T-cell (primary cell): ENCODE measurements around the gene HOXA10. TPM values are rescaled to one million over a fixed set of nuclear protein-coding genes. Genes with fewer than 3 reads are reported as not detected.

Experiments
- ATAC-seq, 4 experiments: fragments of 200-7000 bp in 3 of 4; fragments of 150-1000 bp in 1 of 4; cut with Tn5 transposase; replicated peaks in 1 of 4; 1 replicate in 3 of 4; 2 replicates in 1 of 4; pipeline ENCODE4 v1.10.0; 2021; ENCODE audit warnings: moderate library complexity in 3 of 4, mild to moderate bottlenecking in 2 of 4, moderate number of reproducible peaks in 1 of 4
- CTCF ChIA-PET, 2 donors: fragments of 300-600 bp; sonication (Branson Sonifier 250); formaldehyde crosslinking; loops; one replicate each; lab custom pipeline; 2022; ENCODE audit warnings: antibody characterized with exemption in 2 of 2; lab: Charles Lee
- POLR2A ChIA-PET, 2 donors: fragments of 300-600 bp; sonication (Branson Sonifier 250); formaldehyde crosslinking; loops; one replicate each; lab custom pipeline; 2022; ENCODE audit warnings: antibody characterized with exemption in 2 of 2; lab: Charles Lee
- DNase-seq, 35 experiments: peaks; one replicate each; pipeline versions ENCODE4 v3.0.0 to v3.0.0-alpha.2; 2013 to 2023
- H3K27ac ChIP-seq: one replicate; pipeline ENCODE4 v1.5.1; 2013; ENCODE audit warnings: low read length
- H3K27me3 ChIP-seq, 2 experiments: replicated peaks in 1 of 2; 1 replicate in 1 of 2; 2 replicates in 1 of 2; pipeline versions ENCODE4 v1.6.1 to v1.7.0; 2013; ENCODE audit warnings: low read length in 1 of 2, mixed read lengths in 1 of 2; ENCODE audit not compliant: control insufficient read depth in 2 of 2, insufficient read depth in 2 of 2; ENCODE audit errors: extremely low read depth in 1 of 2
- H3K36me3 ChIP-seq, 2 donors: 1 replicate in 1 of 2; 2 replicates in 1 of 2; pipeline versions ENCODE4 v1.6.1 to v1.7.0; 2013; ENCODE audit warnings: low read length in 1 of 2; ENCODE audit not compliant: control insufficient read depth in 2 of 2, insufficient read depth in 1 of 2; ENCODE audit errors: extremely low read depth in 1 of 2
- H3K4me1 ChIP-seq, 2 experiments: 1 replicate in 1 of 2; 2 replicates in 1 of 2; pipeline versions ENCODE4 v1.6.1 to v1.7.0; 2013; ENCODE audit warnings: low read length in 2 of 2, mixed read lengths in 1 of 2; ENCODE audit not compliant: insufficient read depth in 2 of 2, control insufficient read depth in 1 of 2; ENCODE audit errors: extremely low read depth in 1 of 2
- H3K4me3 ChIP-seq, 2 donors: 1 replicate in 1 of 2; 2 replicates in 1 of 2; pipeline versions ENCODE4 v1.5.1 to v1.7.0; 2013; ENCODE audit warnings: mild to moderate bottlenecking in 2 of 2, low read length in 1 of 2, moderate library complexity in 1 of 2; ENCODE audit not compliant: control insufficient read depth in 1 of 2; ENCODE audit errors: extremely low read depth in 1 of 2
- H3K9me3 ChIP-seq: 2 replicates; pipeline ENCODE4 v1.7.0; 2013
- H3K27ac Mint-ChIP-seq, 2 donors: one replicate each; pipeline ENCODE4 v1.8.0; 2020 to 2021; ENCODE audit warnings: mild to moderate bottlenecking in 2 of 2, mixed read lengths in 2 of 2
- H3K27me3 Mint-ChIP-seq, 2 donors: one replicate each; pipeline ENCODE4 v1.8.0; 2021 to 2022; ENCODE audit warnings: mixed read lengths in 2 of 2
- H3K36me3 Mint-ChIP-seq: one replicate; pipeline ENCODE4 v1.8.0; 2021; ENCODE audit warnings: mixed read lengths
- H3K4me1 Mint-ChIP-seq, 3 donors: one replicate each; pipeline ENCODE4 v1.8.0; 2020 to 2022; ENCODE audit warnings: mixed read lengths in 3 of 3, mild to moderate bottlenecking in 1 of 3
- H3K4me3 Mint-ChIP-seq, 3 donors: one replicate each; pipeline ENCODE4 v1.8.0; 2020 to 2022; ENCODE audit warnings: mild to moderate bottlenecking in 3 of 3, mixed read lengths in 3 of 3, moderate library complexity in 3 of 3
- H3K9me3 Mint-ChIP-seq, 3 donors: one replicate each; pipeline ENCODE4 v1.8.0; 2020 to 2022; ENCODE audit warnings: mixed read lengths in 3 of 3
- WGBS: methylation state at CpG from one replicate; pipeline ENCODE4 v1.1.5; 2013; ENCODE audit warnings: missing lambda C conversion rate; ENCODE audit not compliant: insufficient coverage; 5-methylcytosine and 5-hydroxymethylcytosine counted together
- total RNA-seq, 35 experiments: library from RNA in 6 of 35; stranded (reverse) in 6 of 35; fragments of 120-200 nt in 1 of 35; gene quantifications; one replicate each; pipeline versions ENCODE4 v1.2.1 to v1.2.4 and lab custom pipeline; 2013 to 2026

Gene HOXA10
- total RNA-seq, 5 donors from 2014 or later (not counting 1 experiment from before 2014, with no cell fraction given), result 0.36 to 0.75 (median 0.51) TPM; not detected in 2

DNA sequence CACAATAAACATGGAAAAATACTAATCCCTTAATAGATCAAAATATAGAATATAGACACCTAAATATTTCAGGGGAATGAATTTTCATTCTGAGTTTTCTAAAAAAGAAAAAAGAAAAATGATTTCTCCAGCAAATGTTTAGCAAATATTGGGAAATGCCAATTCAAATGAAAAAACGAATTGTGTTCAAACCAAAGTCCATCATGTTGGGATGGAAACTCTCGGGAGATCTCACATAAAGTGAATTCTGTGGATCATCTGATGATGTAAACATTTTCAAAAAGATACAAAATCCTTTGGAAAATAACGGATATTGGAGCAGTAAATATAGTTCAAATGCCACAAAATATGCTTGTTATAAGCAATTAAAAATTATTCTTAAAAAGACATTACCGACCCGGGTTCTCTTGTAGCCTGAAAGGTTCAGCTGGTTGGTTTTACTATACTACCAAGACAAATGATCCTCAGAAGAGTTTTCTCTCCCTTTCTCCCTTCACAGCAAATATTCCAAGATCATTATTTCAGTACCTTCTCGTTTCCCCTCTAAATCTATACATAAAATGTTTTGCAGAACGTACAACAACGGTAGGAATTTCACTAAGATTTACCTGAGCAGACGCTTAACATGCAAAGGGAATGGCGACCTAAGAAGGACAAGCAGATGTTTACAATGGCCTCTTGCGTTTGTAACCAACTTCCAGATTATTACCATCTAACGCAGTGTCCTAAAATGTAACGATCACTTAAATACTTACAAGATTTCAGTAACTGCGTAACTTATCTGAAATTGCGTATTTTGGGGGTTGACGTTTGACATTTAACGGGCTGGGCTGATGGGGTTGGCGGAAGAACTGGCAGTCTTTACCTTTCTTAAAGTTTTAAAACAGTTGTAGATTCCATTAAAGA lies 23.3 kb upstream of the HOXA10 start:
- Mint-ChIP-seq H3K27ac (peak overlapping the region in 1 of 2 donors; percentile 65), H3K4me1 (peaks cover 41 to 42% (median 41%) of the 10 kb centered on the region in 3 donors), H3K9me3 (no peaks in the 10 kb centered on the region), H3K36me3 (no peaks in the 10 kb centered on the region), H3K27me3 (peaks cover 78 to 82% of the 10 kb centered on the region in 2 donors), H3K4me3 (peak overlapping the region in 1 of 3 donors; percentile 70)
- Histone ChIP-seq H3K4me1 (peaks cover 3 to 53% of the 10 kb centered on the region in 2 experiments), H3K27ac (no peak overlapping the region), H3K9me3 (no peaks in the 10 kb centered on the region), H3K27me3 (peaks cover 37 to 60% of the 10 kb centered on the region in 2 experiments), H3K4me3 (no peak overlapping the region), H3K36me3 (no peaks in the 10 kb centered on the region)
- ChIA-PET POLR2A (no interaction called here), CTCF (no interaction called here)
- peak in 1 of 35 experiments; percentile 23 for DNase-seq
- no peak for ATAC-seq
- 35% methylated on average over 4 of the region's 18 CpGs for WGBS

DNA sequence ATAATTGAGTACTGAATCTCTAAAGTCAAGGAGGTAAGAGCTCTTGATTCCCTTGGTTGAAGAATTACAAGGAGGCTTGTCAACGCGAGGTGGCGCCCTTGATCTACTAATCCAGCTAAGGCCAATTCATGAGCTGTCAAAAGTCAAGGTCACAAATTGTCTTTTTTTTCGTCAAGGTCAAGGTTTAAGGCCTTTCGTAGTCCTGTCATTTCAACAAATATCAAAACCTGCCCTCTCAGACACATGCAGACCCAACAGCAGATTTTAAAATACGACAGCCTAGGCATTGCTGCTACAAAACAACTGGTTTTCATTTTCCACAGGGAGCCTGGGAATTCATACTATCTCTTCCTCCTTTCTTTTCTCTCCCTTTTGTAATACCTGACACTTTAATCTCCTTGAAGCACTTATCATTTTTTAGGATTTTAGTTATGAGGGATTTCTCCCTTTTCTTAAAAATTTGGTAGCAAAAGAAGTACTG lies 22.2 kb upstream of the HOXA10 start:
- Histone ChIP-seq H3K27ac (no peak overlapping the region), H3K4me3 (no peak overlapping the region), H3K9me3 (no peaks in the 10 kb centered on the region), H3K36me3 (no peaks in the 10 kb centered on the region), H3K4me1 (peaks cover 3 to 52% of the 10 kb centered on the region in 2 experiments), H3K27me3 (peaks cover 33 to 60% of the 10 kb centered on the region in 2 experiments)
- peak in 2 of 4 experiments; percentile 34 to 46 for ATAC-seq
- no peak overlapping the region for H3K27ac Mint-ChIP-seq
- peaks cover 71 to 81% of the 10 kb centered on the region in 2 donors for H3K27me3 Mint-ChIP-seq
- no peaks in the 10 kb centered on the region for H3K36me3 Mint-ChIP-seq
- no peak overlapping the region for H3K4me3 Mint-ChIP-seq
- CTCF ChIA-PET, result interaction anchor here (0.5 to 2.4 kb wide), 51 partner anchors 9 to 1726 kb away, joined by 3 to 23 read pairs (median 4); partner anchors contain the start of gene HOXA3 (in 1 of the 2)
- peak; percentile 49 to 89 (median 78) for DNase-seq
- H3K9me3 Mint-ChIP-seq, result no peaks in the 10 kb centered on the region
- H3K4me1 Mint-ChIP-seq, result peaks cover 37 to 40% (median 39%) of the 10 kb centered on the region in 3 donors
- POLR2A ChIA-PET, result interaction anchor here in 1 of 2 donors (0.6 kb wide), 1 partner anchor 13 kb away, joined by 3 read pairs; no protein-coding TSS in a partner anchor
- 3% methylated on average over 6 of the region's 6 CpGs for WGBS

GRCh38 chr7:27194686-27195379 lies 20.7 kb upstream of the HOXA10 start:
- H3K27me3 Mint-ChIP-seq, result peaks cover 73 to 84% of the 10 kb centered on the region in 2 donors
- H3K36me3 Mint-ChIP-seq, result no peaks in the 10 kb centered on the region
- Histone ChIP-seq H3K4me1 (peaks cover 0 to 38% of the 10 kb centered on the region in 2 experiments), H3K9me3 (no peaks in the 10 kb centered on the region), H3K27me3 (peaks cover 36 to 62% of the 10 kb centered on the region in 2 experiments), H3K4me3 (no peak overlapping the region), H3K36me3 (no peaks in the 10 kb centered on the region), H3K27ac (no peak overlapping the region)
- 80% methylated on average over 2 of the region's 9 CpGs for WGBS
- CTCF ChIA-PET, result interaction anchor here (0.7 to 2.4 kb wide), 14 partner anchors 8 to 902 kb away, joined by 3 to 23 read pairs (median 7); no protein-coding TSS in a partner anchor
- ATAC-seq, result no peak
- no peaks in the 10 kb centered on the region for H3K9me3 Mint-ChIP-seq
- POLR2A ChIA-PET, result no interaction called here
- H3K27ac Mint-ChIP-seq, result no peak overlapping the region
- peak in 2 of 35 experiments; percentile 1 to 3 for DNase-seq
- peaks cover 30 to 37% (median 35%) of the 10 kb centered on the region in 3 donors for H3K4me1 Mint-ChIP-seq
- H3K4me3 Mint-ChIP-seq, result no peak overlapping the region

DNA sequence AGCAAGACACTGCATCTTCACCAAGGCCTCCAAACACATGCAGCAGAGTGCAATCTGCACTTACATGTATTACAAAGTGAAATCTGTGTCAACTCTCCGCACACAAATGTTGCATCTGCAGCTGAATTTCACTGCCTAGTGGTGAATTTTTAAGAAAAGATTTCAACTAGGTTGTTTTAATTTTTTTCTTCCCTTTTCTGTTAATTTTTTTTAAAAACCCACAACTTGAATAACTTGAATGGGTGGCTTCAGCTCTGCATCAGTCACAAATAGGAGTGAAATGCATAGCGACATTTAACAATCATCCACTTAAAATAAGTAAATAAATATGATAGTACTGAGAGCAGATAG lies 19.9 kb upstream of the HOXA10 start:
- Histone ChIP-seq H3K36me3 (no peaks in the 10 kb centered on the region), H3K4me3 (no peak overlapping the region), H3K9me3 (no peaks in the 10 kb centered on the region), H3K27me3 (peaks cover 38 to 66% of the 10 kb centered on the region in 2 experiments), H3K27ac (no peak overlapping the region), H3K4me1 (peaks cover 0 to 41% of the 10 kb centered on the region in 2 experiments)
- H3K36me3 Mint-ChIP-seq, result no peaks in the 10 kb centered on the region
- no peak for ATAC-seq
- no peak overlapping the region for H3K27ac Mint-ChIP-seq
- DNase-seq, result peak in 2 of 35 experiments; percentile 7 to 17
- no CpG with 5 or more reads among the region's 2 CpGs for WGBS
- ChIA-PET POLR2A (no interaction called here), CTCF (no interaction called here)
- H3K4me1 Mint-ChIP-seq, result peaks cover 36 to 45% (median 43%) of the 10 kb centered on the region in 3 donors
- peak overlapping the region in 1 of 3 donors; percentile 65 for H3K4me3 Mint-ChIP-seq
- H3K9me3 Mint-ChIP-seq, result no peaks in the 10 kb centered on the region
- peaks cover 77 to 89% of the 10 kb centered on the region in 2 donors for H3K27me3 Mint-ChIP-seq

- POLR2A ChIA-PET, result no interaction called here
- Histone ChIP-seq H3K9me3 (no peaks in the 10 kb centered on the region), H3K27me3 (peaks cover 38 to 66% of the 10 kb centered on the region in 2 experiments), H3K4me3 (peak overlapping the region; percentile 16 to 60), H3K4me1 (peaks cover under 1 to 41% of the 10 kb centered on the region in 2 experiments), H3K36me3 (no peaks in the 10 kb centered on the region), H3K27ac (no peak overlapping the region)
- CTCF ChIA-PET, result no interaction called here
- Mint-ChIP-seq H3K27me3 (peaks cover 77 to 90% of the 10 kb centered on the region in 2 donors), H3K27ac (no peak overlapping the region), H3K4me3 (peak overlapping the region; percentile 28 to 65 (median 36)), H3K9me3 (no peaks in the 10 kb centered on the region), H3K4me1 (peaks cover 41 to 47% (median 44%) of the 10 kb centered on the region in 3 donors), H3K36me3 (no peaks in the 10 kb centered on the region)
- DNase-seq, result peak in 2 of 35 experiments; percentile 6 to 12
- ATAC-seq, result no peak
- 21% methylated on average over 21 of the region's 29 CpGs for WGBS
Measured at GRCh38 chr7:27193335-27194001, 19.3 kb upstream of the HOXA10 start.
